Measurements from ENCODE around the gene PLXNA4.

Gene PLXNA4

DNA sequence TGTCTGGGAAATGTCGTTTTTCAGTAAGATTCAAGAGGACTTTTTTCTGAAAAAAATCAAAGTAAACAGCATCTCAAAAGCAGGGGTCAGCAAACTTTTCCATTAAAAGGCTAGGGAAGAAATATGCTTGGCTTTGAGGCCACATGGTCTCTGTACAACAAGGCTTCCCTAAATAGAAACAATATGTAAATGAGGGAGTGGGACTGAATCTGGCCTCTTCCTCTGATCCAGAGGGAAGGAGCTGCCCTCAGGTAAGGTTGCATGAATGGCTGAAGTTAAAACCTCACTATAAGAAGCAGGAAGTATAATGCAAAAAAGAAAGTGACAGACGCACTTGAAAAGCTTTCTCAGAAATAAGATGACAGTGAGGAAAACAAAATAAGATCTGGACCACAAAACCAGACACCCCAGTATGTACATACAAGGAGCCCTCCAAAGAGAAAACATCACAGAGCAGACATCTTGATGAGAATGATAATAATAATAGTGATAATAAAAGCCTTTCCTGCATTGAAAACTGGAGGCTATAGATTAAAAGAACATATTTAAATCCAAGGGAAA, 115.2 kb downstream of the PLXNA4 start:
- H3K36me3 ChIP-seq (ENCODE audit: control insufficient read depth, low read length): no peaks in the 10 kb centered on the region
- H3K4me2 ChIP-seq (ENCODE audit: low read length): no peak overlapping the region
- no peaks in the 10 kb centered on the region for H3K4me1 ChIP-seq (ENCODE audit: control insufficient read depth, low read length)
- no peaks in the 10 kb centered on the region for H3F3A ChIP-seq (ENCODE audit: control insufficient read depth, insufficient read depth)
- H3K4me3 ChIP-seq (ENCODE audit: low read length): no peak overlapping the region
- H3K9me2 ChIP-seq (replicated peaks; ENCODE audit: control insufficient read depth, low read length): no peaks in the 10 kb centered on the region
- H3K9me3 ChIP-seq (ENCODE audit: control insufficient read depth, insufficient read depth, low read length): no peaks in the 10 kb centered on the region
- TF ChIP-seq, protein P1, sequence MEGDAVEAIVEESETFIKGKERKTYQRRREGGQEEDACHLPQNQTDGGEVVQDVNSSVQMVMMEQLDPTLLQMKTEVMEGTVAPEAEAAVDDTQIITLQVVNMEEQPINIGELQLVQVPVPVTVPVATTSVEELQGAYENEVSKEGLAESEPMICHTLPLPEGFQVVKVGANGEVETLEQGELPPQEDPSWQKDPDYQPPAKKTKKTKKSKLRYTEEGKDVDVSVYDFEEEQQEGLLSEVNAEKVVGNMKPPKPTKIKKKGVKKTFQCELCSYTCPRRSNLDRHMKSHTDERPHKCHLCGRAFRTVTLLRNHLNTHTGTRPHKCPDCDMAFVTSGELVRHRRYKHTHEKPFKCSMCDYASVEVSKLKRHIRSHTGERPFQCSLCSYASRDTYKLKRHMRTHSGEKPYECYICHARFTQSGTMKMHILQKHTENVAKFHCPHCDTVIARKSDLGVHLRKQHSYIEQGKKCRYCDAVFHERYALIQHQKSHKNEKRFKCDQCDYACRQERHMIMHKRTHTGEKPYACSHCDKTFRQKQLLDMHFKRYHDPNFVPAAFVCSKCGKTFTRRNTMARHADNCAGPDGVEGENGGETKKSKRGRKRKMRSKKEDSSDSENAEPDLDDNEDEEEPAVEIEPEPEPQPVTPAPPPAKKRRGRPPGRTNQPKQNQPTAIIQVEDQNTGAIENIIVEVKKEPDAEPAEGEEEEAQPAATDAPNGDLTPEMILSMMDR (IDR thresholded peaks at IDR 0.05; ENCODE audit: low read depth, low read length, poor library complexity, severe bottlenecking): no peak
- TF ChIP-seq EZH2phosphoT487 (IDR thresholded peaks at IDR 0.05; ENCODE audit: borderline replicate concordance, low read length): no peak
- H3K27ac ChIP-seq (ENCODE audit: low read depth, low read length): no peak overlapping the region
- no peaks in the 10 kb centered on the region for H4K20me1 ChIP-seq (ENCODE audit: control insufficient read depth, insufficient read depth, low read depth, low read length)
- H3K27me3 ChIP-seq (ENCODE audit: control insufficient read depth, low read length): peaks cover 4% of the 10 kb centered on the region
- H3K79me2 ChIP-seq (ENCODE audit: control insufficient read depth, low read length): no peaks in the 10 kb centered on the region

DNA sequence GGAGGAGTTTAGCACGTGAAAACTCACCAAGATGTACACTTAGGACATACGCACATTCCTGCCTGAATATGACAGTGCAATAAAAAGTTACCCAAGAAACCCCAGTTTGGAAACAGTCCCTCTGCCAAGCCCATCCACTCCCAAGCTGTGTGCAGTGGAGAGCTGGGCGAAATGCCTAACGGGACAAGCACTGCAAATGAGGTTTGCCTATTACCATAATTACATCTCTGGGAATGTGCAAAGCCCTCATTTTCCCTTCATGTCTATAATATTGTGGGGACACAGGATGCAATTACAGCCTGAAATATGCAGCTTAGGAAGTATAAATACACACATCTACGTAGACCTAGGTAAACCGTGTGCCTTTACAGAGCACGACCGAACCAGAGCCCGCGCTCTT, 117.5 kb downstream of the PLXNA4 start:
- H3K4me2 ChIP-seq (ENCODE audit: low read length): no peak overlapping the region
- TF ChIP-seq, protein P1 (IDR thresholded peaks at IDR 0.05; ENCODE audit: low read depth, low read length, poor library complexity, severe bottlenecking): no peak
- TF ChIP-seq EZH2phosphoT487 (IDR thresholded peaks at IDR 0.05; ENCODE audit: borderline replicate concordance, low read length): no peak
- H3K27ac ChIP-seq (ENCODE audit: low read depth, low read length): no peak overlapping the region
- H3K9me3 ChIP-seq (ENCODE audit: control insufficient read depth, insufficient read depth, low read length): no peaks in the 10 kb centered on the region
- H3K36me3 ChIP-seq (ENCODE audit: control insufficient read depth, low read length): no peaks in the 10 kb centered on the region
- no peaks in the 10 kb centered on the region for H3K79me2 ChIP-seq (ENCODE audit: control insufficient read depth, low read length)
- H3K4me1 ChIP-seq (ENCODE audit: control insufficient read depth, low read length): no peaks in the 10 kb centered on the region
- H3K4me3 ChIP-seq (ENCODE audit: low read length): no peak overlapping the region
- peaks cover 4% of the 10 kb centered on the region for H3K27me3 ChIP-seq (ENCODE audit: control insufficient read depth, low read length)
- no peaks in the 10 kb centered on the region for H4K20me1 ChIP-seq (ENCODE audit: control insufficient read depth, insufficient read depth, low read depth, low read length)
- no peaks in the 10 kb centered on the region for H3F3A ChIP-seq (ENCODE audit: control insufficient read depth, insufficient read depth)
- no peaks in the 10 kb centered on the region for H3K9me2 ChIP-seq (replicated peaks; ENCODE audit: control insufficient read depth, low read length)

DNA sequence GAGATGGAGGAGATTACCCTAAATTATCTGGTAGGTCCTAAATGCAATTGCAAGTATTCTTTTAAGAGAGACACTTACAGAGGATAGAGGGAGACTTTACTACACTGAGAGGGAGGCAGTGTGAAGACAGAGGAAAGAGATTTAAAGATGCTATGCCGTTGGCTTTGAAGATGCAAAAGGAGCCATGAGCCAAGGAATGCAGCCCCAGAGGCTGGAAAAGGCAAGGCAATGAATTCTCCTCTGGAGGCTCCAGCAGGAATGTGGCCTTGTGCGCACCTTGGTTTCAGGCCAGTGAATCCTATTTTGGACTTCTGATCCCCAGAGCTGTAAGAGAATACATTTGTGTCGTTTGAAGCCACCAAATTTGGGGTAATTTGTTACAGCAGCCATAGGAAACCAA, 118.6 kb downstream of the PLXNA4 start:
- no peaks in the 10 kb centered on the region for H4K20me1 ChIP-seq (ENCODE audit: control insufficient read depth, insufficient read depth, low read depth, low read length)
- H3K36me3 ChIP-seq (ENCODE audit: control insufficient read depth, low read length): no peaks in the 10 kb centered on the region
- no peaks in the 10 kb centered on the region for H3F3A ChIP-seq (ENCODE audit: control insufficient read depth, insufficient read depth)
- no peaks in the 10 kb centered on the region for H3K4me1 ChIP-seq (ENCODE audit: control insufficient read depth, low read length)
- TF ChIP-seq, protein P1 (IDR thresholded peaks at IDR 0.05; ENCODE audit: low read depth, low read length, poor library complexity, severe bottlenecking): no peak
- TF ChIP-seq EZH2phosphoT487 (IDR thresholded peaks at IDR 0.05; ENCODE audit: borderline replicate concordance, low read length): no peak
- H3K9me3 ChIP-seq (ENCODE audit: control insufficient read depth, insufficient read depth, low read length): no peaks in the 10 kb centered on the region
- H3K4me3 ChIP-seq (ENCODE audit: low read length): no peak overlapping the region
- no peak overlapping the region for H3K27ac ChIP-seq (ENCODE audit: low read depth, low read length)
- peaks cover 4% of the 10 kb centered on the region for H3K27me3 ChIP-seq (ENCODE audit: control insufficient read depth, low read length)
- H3K79me2 ChIP-seq (ENCODE audit: control insufficient read depth, low read length): no peaks in the 10 kb centered on the region
- H3K9me2 ChIP-seq (replicated peaks; ENCODE audit: control insufficient read depth, low read length): no peaks in the 10 kb centered on the region
- no peak overlapping the region for H3K4me2 ChIP-seq (ENCODE audit: low read length)

Data from DOHH2 (cell line).